Activated gamma-delta T cell (primary cell): ENCODE results near the gene STXBP4.
"Not testable (repeated sequence)": the region's sequence is repeated elsewhere in the genome, so short reads cannot be mapped to it uniquely, and the experiment has no call there.

Experiments used
- DNase-seq: peaks from one replicate; lab custom pipeline; 2025; lab: John Stamatoyannopoulos, UW

Gene STXBP4

DNA sequence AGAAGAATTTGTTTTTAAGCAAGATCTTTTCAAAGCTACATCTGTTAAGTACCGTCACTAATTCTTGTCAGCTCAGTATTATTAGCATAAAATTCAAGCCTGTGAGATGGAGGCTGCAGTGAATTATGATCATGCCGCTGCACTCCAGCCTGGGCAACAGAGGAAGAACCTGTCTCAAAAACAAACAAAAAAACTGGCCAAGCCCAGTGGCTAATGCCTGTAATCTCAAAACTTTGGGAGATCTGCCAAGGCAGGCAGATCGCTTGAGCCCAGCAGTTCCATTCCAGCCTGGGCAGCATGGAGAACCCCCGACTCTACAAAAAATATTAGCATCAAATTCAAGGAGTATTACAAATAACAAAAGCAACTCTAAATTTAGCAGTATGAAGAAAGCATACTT is 88.0 kb downstream of the STXBP4 start:
- no peak for DNase-seq

DNA sequence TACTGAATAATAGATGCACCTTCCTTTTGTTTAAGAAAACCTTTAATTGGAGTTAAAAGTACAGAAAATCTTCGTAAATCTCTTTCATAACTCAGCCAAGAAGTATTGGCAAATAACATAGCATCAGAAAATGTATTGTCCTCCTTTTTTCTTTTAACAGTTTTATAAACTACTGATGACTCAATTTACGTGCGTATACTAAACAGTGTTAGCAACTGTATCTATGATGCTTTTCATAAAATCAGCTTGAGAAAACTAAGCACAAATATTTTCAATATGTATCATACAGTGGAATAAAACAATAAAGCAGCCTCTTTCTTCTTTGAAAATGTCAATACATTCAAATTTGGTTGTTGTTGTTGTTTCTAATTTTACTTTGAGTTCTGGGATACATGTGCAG is 88.6 kb downstream of the STXBP4 start:
- no peak for DNase-seq

DNA sequence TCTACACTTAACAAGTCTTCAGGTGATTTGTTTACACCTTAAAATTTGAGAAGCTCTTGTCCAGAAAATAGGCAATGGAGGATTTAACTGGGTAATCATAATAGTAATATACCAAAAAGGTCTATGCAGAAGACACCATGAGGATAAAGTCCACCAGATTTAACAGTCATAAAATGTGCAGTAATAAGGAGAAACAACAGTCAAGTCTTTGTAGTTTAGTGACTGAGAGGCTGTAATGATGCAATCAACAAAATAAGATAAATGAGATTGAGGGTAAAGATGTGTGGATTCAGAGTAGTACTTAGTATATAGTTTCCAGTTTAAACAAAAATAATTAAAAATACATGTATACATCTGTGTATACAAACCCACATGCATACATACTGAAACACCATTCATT is 91.2 kb downstream of the STXBP4 start:
- DNase-seq, result no peak

DNA sequence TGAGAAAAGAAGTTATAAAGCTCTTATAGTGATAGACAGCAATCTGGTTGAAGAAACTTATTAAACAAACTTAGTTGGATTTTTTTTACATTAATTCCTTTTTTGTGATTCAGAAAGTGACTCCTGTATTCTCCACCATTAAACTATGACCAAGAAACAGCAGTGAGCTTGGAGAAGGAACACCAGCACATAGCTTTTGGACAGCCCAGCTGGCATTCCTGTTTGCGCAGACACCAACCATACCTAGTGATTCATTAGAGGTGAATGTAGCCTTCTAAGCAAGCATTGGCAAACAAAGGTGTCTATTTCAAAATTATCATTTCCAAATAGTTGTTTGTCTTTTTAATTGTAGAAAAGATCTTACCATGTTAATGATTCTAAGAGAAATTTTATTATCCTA is 94.4 kb downstream of the STXBP4 start:
- DNase-seq, result no peak

DNA sequence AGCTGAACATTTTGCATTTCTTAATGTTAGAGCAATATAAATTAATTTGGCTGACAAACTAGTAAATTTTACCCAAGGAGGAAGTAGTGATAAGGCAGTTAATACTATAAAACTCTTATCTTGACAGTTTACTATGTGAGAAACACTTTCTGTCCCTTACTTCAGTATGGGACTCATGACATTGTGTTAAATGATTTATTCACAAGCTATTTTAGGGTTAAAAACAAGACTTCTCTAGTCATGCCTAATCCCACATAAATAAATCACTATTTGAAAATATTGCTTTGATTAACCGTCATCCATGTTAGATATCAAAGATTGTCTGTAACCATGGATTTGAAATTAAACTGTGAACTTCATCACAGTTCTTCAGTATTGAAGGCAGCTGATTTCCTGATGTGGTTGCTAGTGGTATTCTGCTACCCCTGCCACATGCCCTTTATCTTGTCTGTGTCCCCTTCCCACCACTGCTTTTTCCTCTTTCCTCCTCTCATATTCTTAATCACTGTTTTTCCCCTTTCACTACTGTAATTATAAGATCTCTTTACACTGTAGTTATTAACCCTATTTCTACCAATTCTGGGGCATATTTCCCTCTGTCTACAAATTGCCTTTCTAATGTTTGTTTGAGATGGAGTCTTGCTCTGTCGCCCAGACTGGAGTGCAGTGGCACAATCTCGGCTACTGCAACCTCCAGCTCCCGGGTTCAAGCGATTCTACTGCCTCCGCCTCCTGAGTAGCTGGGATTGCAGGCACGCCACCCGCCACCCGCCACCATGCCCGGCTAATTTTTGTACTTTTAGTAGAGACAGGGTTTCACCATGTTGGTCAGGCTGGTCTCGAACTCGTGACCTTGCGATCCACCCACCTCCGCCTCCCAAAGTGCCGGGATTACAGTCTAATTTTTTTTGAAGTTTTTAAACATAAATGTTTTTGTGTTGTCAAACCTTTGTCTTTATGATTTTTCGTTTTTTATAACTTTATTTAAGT is 95.6 kb downstream of the STXBP4 start:
- no peak for DNase-seq

DNA sequence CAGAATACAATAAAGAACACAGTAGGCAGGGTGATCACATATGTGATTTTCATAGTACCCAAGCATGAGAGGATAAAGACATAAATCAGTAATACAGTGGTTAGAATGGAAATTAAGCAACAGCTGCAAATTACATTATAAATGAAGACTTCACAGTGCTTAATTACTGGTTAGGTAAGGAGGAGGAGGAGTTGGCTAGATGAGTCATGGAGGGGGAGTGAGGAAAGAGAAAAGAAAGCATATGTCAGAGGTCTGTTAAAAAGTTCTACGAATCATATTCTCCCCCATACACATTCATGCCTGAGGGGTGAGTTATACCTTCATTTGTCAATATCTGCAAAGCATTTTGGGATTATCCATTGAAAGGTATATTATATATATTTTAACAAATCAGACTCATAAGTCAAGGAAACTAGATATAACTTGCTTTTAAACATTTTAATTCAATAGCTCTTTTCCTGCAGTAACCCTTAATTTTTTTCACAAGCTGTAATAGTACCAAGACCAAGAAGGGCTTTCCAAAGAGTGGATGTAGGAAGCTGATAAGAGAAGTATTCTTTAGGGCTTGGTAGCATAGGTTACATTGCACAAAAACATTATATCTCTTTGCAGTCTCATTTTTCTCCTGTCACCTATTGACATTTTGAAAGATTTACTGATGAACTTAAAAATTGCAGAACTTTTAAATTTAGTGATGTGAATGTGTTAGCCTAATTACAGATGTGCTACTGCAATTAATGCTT is 99.3 kb downstream of the STXBP4 start:
- no peak for DNase-seq

DNA sequence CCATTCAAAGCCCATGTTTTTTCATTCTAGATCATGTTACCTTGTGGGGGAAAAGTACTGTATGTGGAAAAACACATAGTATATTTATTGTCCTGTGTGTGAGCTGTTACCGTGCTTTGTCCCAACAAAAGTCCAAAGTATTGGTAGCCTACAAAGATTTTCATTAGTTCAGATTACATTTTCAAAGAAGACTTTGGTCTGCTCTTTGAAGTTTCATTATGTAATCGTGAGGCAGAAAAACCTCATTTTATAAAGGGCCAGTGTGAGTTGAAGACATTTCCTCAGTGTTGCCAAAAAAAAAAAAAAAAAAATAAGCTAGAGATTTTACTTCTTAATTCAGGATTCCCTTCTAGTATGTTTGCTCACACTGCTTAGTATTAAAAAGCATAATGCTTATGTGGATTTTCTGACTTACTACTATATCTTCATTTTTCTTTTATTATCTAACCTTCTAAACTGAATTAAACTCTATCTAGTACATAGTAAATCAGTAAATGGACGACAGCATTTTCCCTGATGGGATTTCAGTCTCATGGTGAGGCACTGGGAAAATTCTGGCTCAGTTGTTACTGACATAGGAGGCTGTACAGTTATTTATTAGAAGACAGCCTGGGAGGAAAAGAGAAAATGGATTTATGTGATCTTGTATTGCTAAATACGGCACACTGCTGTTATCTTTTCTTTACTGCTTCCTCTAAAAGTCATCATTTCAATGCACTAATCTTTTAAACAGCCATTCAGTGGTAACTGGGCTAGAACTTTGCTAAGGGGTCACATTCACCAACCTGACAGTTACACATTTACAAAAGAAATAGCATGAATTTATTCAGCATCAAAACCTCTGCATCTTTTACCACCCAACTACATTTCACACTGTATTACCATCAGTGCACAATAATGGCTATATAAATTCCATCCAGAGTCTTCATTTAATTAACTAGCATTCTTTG is 100.6 kb downstream of the STXBP4 start:
- no peak for DNase-seq

DNA sequence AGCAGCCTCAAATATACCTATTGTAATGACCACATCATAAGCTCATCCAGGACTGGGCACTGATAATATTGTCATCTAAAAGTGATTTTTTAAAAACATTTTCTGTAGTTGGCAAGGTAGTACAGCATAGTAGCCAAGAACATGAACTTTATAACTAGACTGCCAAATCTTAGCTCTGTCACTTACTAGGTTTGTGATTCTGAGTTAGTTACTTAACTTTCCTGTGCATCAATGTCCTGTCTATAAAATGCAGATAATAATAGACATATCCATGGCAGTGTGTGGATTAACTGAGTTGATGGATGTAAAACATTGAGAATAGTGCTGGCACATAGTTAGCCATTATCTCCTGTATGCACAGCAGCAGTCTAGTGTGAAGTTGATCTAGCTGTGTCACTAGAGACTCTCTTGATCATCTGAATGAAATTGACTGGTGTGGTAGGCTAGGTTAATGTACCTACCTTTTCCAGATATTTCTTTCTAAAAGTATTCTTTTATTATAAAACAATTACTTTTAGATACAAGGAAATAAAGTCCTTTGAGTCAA is 101.5 kb downstream of the STXBP4 start:
- no peak for DNase-seq

DNA sequence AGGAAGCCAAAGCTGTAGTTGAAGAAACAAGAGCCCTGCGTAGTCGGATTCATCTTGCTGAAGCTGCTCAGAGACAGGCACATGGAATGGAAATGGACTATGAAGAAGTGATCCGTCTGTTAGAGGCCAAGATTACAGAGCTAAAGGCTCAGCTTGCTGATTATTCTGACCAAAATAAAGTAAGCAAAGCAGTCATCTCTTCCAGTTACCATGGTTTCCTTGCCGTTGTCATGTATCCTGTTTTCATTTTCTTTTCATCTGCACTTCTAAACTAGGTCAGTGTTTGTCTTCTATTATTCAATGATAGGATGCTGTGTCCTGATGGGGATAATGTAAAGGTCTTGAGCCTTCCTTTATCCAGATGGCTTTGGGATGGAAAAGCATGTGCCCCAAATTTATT is 104.3 kb downstream of the STXBP4 start:
- no peak for DNase-seq

DNA sequence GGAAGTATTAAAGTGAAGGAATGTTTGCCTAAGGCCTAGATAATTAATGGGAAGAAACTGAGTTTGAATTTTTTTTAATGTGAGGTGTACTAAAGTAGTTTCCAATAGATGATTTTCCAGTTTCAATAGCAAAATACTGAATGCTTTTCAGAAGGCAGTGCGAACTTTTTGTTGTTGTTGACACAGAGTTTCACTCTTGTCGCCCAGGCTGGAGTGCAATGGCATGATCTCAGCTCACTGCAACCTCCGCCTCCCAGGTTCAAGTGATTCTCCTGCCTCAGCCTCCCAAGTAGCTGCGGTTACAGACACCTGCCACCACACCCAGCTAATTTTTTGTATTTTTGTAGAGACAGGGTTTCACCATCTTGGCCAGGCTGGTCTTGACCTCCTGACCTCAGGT is 104.9 kb downstream of the STXBP4 start:
- not testable (repeated sequence) for DNase-seq

DNA sequence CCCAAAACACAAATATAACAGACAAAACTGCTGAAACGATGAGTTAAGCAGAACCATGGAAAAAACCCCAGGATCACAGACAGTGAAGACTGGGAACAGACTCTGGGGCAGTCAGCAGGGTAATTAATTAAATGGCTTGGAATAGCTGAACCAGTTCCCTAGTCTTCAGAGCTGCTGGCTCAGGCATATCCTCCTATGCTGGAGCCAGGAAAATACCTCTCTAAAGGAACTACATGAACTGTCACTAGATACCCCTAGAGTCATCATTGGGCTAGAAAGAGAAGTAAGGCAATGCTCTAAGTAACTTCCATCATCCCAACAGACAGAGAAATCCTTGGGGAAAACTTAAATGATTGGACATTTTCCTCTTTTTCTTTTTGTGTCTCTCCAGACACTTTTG is 113.0 kb downstream of the STXBP4 start:
- no peak for DNase-seq

DNA sequence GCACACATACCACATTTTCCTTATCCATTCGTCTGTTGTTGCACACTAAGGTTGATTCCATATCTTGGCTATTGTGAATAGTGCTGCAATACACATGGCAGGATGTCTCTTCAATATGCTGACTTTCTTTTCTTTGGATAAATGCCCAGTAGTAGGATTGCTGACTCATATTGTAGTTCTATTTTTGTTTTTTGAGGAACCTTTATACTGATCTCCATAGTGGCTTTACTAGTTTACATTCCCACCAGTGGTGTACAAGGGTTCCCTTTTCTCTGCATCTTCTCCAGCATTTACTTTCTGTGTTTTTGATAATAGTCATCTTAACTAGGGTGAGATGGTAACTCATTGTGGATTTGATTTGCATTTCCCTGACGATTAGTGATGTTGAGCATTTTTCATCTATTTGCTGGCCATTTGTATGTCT is 118.1 kb downstream of the STXBP4 start:
- DNase-seq, result no peak

DNA sequence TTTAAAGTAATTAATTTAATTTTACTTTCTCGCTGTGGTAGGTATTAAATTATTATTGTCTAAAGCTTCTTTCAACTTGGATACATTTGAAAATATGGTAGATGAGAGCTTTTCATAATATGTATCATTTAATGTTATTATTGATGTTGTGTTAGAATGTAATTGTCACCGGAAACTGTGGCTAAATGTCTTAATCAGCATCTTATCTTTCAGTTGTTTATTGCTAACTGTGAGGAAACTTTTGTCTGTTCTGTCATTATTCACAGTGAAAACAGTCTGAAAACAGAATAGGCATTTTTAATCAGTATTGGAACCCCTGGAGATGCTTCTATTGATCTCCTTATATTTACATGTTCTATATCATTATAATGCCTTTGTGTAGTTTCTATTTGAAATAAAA is 120.7 kb downstream of the STXBP4 start:
- no peak for DNase-seq

DNA sequence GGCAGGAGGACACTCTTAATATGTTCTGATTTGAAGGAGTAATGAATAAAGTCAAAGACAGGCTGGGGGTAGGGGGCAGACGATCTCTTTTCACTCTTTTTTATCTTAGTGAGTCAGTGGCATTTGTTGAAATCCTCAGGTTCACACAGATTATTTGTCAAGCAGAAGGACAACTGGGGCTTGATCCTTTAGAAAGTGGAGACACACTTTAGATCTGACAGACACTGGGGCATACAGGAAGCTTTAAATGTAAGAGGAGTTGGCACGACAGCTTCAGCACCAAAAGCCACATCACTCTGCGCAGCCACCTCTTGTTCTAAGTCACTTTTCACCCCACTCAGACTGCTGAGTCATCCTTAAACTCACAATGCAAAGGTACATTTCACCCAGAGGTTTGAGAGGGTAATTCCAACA is 121.5 kb downstream of the STXBP4 start:
- DNase-seq, result no peak

DNA sequence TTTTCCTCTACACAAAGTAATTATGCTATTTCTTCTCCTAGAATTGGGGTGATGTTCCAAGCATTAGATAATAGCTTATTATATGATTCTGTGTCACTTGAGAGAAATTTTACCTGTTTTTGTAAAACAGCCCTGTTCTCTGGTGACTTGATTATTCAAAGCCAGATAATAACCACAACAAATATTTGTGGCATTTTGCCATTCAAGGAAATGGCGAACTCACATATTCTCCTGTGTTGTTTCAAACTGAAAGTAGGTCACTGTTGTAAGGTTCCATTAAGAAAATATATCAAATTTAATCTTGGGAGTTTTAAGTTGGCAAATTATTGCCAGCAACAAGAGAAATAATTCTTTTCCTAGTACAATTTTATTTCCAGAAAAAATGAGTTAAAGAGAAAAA is 124.8 kb downstream of the STXBP4 start:
- DNase-seq, result no peak

DNA sequence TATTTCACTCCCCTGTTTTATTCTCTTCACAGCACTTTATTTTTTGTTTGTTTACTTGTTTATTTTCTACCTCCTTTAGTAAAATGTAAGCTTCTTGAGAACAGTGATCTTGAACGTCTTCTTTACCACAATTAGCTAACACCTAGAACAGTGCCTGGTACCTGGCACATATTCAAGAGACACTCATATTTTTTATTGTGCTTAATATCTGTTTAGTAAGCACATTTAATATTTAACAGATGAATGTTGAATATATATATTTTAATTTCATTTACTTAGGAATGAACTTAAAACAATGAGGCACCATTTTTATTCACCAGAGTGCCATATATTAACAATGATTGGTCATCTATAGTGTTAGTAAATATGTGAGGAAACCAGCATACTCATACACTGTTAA is 130.2 kb downstream of the STXBP4 start:
- no peak for DNase-seq

DNA sequence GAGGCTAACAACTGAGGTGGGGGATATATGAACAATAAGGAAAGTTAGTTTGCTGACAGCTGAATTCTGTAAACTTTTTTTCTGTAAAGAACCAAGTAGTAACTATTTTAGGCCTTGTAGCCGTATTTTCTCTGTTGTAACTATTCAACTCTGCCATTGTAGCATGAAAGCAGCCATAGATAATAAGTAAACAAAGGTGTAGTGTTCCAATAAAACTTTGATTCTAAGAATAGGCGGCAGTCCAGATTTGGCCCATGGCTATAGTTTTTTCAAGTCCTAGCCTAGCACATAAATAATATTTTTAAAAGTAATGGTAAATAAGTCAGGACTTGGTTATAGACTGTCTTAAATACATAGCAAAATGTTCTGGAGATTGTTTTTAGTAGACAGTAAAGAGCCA is 142.0 kb downstream of the STXBP4 start:
- no peak for DNase-seq

DNA sequence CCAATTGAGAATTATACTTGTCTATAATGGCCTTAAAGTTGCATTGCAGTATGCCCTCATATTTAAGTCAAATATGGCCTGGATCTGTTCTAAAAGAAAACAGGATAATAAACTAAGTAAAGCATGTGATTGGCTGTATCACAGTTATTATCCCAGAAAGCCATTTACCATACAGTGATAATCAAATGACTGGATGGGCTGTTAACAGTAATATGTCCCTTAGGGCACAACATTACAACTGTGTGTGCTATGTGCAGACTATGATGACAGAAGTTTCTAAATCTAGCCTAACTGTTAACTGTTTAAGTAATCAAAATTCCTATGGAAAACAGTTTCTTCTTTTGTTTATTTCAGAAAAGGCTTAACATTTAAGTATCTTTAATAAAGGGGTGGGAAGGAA is 145.7 kb downstream of the STXBP4 start:
- DNase-seq, result no peak

DNA sequence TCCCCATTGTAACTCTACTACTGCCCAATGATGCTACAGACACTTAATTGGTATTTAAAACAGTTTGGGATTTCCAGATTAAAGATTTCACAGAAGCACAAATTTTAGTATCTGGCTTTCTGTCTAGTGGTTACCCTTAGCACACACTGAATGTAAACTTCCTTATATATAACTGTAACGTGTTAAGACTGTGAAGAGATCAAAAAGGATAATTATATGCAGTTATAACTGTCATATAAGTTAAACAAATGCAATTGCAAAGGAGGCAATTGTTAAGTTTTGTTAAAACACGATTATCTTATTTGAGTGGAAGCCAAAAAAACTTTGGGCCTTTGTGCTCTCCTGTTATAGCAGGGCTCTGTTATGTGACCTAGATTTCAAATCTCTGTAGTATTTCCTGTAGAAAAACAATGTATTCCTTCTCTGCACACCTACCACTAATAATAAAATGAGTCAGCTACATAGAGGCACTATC is 147.9 kb downstream of the STXBP4 start:
- DNase-seq, result no peak

DNA sequence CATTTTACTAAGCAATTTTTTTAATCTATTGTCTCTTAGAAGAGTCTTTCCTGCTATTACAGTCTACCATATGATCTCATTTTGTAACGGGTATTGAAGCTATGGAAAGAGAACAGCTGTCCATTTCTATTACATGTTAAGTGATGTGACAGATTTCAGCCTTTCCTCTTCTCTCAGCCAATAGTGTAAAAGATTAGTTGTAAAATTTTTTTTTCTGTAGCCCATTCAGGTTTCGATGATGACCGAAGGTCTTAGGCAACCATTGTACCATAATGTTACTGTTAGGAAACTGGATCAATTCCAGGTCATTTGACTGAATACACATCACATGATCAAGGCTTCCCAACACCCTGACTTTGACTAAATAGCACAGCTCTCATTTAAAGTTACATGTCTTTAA is 148.6 kb downstream of the STXBP4 start:
- DNase-seq, result no peak

DNA sequence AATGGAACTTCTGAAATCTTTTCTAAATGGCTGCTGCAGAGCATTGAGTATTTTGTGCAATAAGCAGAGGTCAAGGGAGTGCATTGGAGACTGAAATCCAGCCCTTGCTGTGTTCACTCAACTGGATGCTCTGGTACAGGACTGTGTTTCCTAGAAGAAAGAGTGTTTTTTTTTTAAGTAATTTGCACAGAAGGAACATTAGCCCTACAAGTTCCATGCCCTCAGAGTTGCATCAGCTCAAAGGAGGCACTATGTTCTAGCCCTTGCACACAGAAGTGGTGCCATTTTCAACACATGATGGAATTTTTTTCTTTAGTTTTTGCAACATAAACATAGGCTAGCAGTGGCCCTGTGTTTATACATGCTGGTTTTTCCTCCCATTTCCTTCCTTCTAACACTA is 152.1 kb downstream of the STXBP4 start:
- DNase-seq, result no peak

DNA sequence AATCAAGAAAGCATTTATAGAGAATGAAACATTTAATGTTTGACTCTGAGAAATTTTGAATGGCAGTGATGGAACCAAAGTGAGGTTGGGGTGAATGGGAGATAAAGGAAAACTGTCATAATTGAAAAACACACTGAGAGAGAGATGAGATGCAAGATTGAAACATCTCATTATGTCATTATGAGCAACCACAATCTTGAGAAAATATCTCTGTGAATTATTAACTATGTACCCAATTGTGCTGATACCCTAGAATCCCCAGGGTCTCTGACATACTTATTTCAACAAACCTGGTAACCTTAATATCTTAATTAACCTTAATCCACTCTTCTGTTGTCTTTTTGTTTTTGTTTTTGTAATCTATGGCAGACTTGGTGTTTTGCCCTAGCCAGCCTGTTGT is 152.7 kb downstream of the STXBP4 start:
- no peak for DNase-seq
